Fibroblast of skin of right biceps (primary cell): ENCODE data around the gene KCNK2.

Experiments used
- DNase-seq: peaks from one replicate; pipeline ENCODE4 v3.0.0-alpha.2; 2013

KCNK2 gene

GRCh38 chr1:215101511-215101910 lies 19.0 kb downstream of the KCNK2 start:
- DNase-seq: no peak

DNA sequence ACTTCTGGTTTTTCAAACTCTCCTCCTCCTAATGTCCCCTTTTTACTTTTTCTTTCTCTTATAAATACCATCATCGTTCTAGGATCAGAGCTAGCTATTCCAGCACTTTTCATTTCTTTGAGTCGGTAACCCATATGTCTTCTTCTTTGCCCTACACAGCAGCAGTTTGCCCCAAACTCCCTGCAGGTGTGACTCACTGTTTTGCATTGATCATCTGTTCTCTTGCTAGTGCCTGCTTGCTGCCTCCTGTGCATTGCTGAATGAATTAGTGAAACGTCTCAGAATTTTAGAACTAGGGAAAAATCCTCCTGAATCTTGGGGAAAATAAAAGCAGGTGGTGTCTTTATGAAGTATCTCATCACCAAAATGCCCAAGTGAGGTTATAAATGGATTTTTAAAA lies 21.7 kb downstream of the KCNK2 start:
- peak; percentile 40 for DNase-seq

GRCh38 chr1:215106067-215106466 lies 23.5 kb downstream of the KCNK2 start:
- DNase-seq: no peak

GRCh38 chr1:215109171-215109570 lies 26.6 kb downstream of the KCNK2 start:
- no peak for DNase-seq

GRCh38 chr1:215111916-215112315 lies 29.4 kb downstream of the KCNK2 start:
- DNase-seq: no peak

DNA sequence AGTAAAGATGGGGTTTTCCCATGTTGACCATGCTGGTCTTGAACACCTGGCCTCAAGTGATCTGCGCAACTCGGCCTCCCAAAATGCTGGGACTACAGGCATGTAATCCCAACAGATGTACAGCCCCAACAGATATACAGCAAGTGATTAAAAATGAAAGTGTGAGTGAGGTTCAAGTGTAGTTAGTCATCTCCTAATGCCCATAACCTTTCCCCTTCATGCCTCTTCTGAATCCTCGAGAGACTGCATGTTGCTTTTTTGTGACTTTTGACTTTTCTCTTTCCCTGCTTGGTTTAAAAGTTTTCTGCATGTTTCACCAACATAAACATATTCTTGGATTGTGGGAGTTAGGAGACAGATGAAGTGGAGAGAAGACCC lies 31.2 kb downstream of the KCNK2 start:
- no peak for DNase-seq

DNA sequence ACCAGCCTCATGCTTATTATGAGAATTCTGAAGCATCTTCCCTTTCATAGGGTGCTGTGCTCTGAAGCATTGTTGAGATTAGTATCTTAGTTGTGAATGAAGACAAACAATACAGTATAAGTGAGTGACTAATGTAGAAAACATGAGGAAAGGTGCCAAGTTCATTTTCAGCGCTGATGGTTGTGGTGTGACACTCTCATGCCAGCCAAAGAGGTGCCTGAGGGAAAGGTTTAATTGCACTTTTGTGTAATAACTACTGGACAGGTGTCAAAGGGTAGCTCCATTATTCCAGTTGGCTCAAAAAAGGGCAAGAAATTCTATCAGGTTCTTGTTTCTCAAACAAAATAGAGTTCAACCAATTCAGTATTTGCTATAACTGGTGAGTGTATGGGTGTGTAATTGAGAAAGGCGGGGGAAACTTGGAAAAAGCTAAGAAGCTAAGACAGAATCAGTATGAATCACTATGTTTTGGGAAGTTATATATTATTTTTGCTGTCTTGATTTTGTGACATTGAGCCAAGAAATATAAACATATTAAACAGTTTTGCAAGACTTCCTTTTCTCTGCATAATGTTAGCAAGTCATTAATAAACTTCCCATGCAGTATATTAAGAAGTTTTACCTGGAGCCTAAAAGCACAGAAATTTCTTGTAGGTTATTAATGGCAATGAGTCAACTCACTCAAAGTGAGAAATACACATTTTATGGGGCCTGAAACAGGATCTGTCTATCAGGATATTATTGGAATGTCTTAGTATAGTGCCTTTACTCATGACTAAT lies 31.8 kb downstream of the KCNK2 start:
- peak; percentile 89 for DNase-seq

GRCh38 chr1:215115760-215116159 lies 33.2 kb downstream of the KCNK2 start:
- DNase-seq: no peak

DNA sequence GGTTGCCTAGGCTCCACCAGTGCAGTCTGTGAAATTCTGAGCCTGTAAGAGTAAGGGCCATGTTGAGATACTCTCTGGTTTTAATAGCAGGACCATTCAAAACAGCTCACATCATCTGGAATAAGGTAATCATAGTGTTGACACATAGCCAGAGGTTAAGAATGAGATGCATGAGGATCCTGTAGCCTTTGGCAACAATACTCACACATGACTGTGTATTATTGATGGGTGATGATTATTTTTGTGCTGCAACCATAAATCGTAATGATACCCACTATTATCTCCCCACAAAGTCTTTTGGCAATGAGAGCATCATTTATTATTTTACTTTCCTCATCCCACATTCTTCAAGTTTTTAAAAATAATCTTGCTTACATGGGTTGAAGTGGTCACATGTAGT lies 35.5 kb downstream of the KCNK2 start:
- DNase-seq: peak; percentile 61

DNA sequence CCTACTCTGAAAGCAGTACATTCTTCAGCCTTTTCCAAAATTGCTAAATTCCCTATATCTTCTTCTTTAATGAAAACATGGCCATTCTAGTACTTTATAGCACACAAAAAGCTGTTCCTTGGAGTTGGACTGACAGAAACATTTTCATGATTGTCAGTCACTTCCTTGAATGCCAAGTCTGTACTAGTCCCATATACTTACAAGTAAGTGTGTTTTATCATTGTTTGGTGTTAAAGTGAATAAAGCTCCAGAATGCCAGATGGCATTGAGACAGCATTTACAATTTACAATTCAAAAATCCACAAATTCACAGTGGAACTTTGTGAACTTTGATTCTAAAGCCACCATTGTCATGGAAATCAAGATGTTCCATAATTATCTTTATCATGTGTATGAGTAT lies 36.5 kb downstream of the KCNK2 start:
- no peak for DNase-seq

DNA sequence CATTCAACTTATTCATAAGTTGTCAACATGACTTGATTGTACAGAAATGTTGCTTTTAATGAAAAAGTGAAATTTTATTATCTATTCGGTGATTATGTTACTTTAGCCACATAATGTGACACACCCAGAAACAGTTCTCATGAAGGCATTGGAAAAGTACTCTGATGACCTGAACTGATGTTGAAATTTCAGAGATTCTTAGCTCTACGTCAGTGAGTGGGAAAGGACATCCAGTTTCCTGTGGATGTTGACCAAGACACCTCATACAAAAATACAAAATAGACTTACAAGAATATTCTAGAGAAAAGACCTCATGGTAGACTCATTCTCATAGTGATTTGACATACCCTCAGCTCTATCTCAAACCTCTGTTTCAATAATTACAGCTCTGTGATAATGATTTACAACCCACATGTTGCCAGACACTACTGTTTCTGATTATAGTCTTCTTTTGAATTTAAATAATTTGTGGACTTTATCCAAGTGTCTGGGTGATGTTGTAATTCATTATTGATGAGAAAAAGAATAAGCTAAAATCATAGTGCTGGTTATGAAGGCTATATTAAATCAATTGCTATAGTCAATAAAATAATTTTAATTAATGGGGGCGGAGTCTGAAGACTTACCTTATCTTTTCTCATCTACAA lies 37.3 kb downstream of the KCNK2 start:
- peak; percentile 15 for DNase-seq

DNA sequence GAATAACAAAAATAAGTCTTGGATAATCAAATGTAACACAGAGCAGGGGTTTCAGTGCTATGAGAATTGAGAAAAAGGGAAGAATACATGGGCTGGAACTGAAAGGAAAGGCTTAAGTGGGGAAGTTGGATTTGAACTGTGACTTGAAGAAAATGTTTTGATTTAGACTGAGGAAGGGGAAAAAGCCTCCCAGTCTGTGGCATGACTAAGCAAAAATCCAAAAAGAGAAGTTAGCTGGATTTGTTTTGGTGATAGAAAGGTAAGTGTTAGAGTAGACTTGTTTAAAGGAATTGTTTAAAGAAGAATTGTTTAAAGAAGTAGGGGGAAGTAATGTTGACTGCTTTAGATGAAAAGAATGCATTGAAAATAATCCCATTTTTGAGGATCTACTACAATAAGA lies 46.0 kb downstream of the KCNK2 start:
- no peak for DNase-seq

GRCh38 chr1:215131291-215131690 lies 48.8 kb downstream of the KCNK2 start:
- no peak for DNase-seq

GRCh38 chr1:215132156-215132555 lies 49.6 kb downstream of the KCNK2 start:
- peak; percentile 58 for DNase-seq

DNA sequence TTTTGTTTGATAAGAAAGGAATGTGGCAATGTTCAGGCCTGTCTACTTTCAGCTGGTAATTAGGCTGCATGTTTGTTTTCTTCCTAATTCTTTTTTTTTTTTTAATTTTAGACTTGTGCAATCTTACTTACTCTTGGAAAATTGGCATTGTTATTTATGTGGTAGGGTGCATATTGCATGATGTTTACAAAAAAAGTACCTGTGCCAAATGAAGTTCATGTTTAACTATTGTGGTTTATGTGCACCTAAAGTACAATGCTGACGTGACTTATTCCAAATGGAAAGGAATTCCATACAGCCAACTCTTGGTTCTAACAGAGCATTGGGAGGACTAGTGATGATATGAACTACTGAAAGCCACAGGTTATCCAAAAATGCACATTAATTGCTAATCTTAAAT lies 51.0 kb downstream of the KCNK2 start:
- DNase-seq: no peak

- no peak for DNase-seq
Observed at GRCh38 chr1:215137985-215138384, 55.4 kb downstream of the KCNK2 start.

- no peak for DNase-seq
Observed at GRCh38 chr1:215140135-215140534, 57.6 kb downstream of the KCNK2 start.

- DNase-seq: no peak
Observed at GRCh38 chr1:215141460-215141859, 58.9 kb downstream of the KCNK2 start.

GRCh38 chr1:215143497-215143896 lies 61.0 kb downstream of the KCNK2 start:
- DNase-seq: no peak

GRCh38 chr1:215146240-215146975 lies 63.9 kb downstream of the KCNK2 start:
- peak; percentile 57 for DNase-seq

DNA sequence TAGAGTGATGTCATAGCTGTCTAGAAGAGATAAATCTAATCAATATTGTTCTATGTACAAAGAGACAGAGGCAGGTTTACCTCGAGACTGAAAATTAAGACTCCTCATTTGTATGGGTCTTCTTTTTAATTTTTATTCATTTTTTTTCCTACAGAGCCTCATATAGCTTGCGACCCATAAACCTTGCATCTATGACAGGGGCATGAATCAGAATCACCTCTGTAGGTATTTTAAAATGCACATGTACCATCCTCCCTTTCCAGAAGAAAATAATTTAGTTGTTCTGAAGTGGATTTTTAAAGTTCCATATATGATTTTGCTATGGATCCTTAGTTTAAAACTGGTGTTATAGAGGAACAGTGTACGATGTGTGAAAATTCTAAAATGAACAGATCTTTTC lies 64.5 kb downstream of the KCNK2 start:
- DNase-seq: no peak

DNA sequence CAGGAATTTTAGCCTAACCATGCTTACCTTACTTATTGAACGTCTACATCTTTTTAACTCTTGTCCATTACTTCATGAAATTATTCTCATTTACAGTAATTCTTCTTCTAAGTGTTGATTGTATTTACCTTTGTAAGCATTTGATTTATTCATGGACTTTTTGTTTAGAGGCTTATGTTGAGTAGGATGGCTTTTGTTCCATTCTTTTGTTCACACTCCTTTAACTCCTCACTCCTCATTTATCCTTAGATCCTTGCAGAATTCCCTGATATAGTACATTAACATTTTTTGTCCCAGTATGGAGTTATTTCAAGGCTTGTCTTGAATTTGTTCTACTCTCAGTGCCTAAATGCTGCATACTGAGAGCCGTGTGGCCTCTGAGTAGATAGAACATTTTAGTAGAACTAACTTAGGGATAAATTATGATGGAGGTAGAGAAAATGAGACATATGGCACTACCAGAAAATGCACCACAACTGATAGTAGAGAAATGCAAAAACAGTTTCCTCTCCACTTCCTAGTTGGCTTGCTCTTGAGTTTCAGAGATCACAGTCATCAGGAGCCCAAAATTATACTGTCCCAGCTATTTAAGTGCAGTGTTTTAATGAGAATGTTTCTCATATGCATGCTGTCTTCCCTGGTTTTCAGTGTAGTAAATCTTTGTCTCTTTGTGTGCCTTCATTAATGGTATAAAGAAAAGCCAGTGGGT lies 69.5 kb downstream of the KCNK2 start:
- DNase-seq: no peak

GRCh38 chr1:215156232-215156631 lies 73.7 kb downstream of the KCNK2 start:
- peak; percentile 74 for DNase-seq
